ENCODE results near the gene MYRF. TPM values are rescaled to one million over a fixed set of nuclear protein-coding genes. Genes with fewer than 3 reads are reported as not detected.

The MYRF gene
- total and polyA plus RNA-seq, 2 of the 4 experiments (the other 2 are of a cell fraction): 1.6 to 10.7 TPM

DNA sequence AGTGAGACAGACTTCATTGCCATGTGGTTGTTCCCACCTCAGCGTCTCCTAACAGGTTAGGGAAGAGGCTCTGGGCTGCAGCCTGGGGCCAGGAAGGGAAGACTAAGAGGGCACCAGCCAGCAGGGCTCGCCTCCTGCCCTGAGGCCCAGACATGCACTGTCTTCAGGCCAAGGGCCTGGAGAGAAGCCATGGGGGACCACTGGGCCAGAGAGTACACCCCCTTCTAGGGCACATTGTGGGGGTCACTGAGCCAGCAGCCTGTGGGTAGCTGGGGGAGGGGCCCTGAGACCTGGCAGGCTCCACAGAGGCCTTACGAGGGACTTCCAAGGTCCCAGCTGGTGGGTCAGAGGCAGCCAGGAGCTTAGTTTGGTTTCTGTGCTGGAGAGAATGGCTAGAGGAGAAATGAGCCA lies 25.0 kb upstream of the MYRF start:
- Histone ChIP-seq H4K8ac (ENCODE audit: low read depth in 2 of 2, low read length in 2 of 2) (no peak overlapping the region), H3K23ac (ENCODE audit: low read depth, low read length) (no peak overlapping the region), H2AFZ (replicated peaks; ENCODE audit: low read length, poor library complexity) (no peak overlapping the region), H3K9me1 (ENCODE audit: insufficient read depth, low read length) (no peaks in the 10 kb centered on the region), H3K14ac (replicated peaks; ENCODE audit: low read depth, low read length) (no peak overlapping the region), H3K27me3 (ENCODE audit: control insufficient read depth, insufficient read depth, low read length) (no peaks in the 10 kb centered on the region), H3K27ac (ENCODE audit: insufficient read depth, low read length) (no peak overlapping the region), H2BK15ac (ENCODE audit: low read depth, low read length) (no peak overlapping the region), H2BK20ac (ENCODE audit: low read depth, low read length) (no peak overlapping the region), H2BK5ac (ENCODE audit: low read depth, low read length, poor library complexity, severe bottlenecking) (no peak overlapping the region), H4K91ac (ENCODE audit: insufficient read depth, low read depth, low read length) (no peak overlapping the region), H3K18ac (ENCODE audit: low read depth, low read length) (no peak overlapping the region), H3K4ac (ENCODE audit: low read depth, low read length) (no peak overlapping the region), H2AK5ac (ENCODE audit: low read depth, low read length) (no peak overlapping the region), H2BK120ac (ENCODE audit: low read depth, low read length) (no peak overlapping the region), H3K4me2 (ENCODE audit: low read depth, low read length) (no peak overlapping the region), H3K56ac (ENCODE audit: extremely low read depth, insufficient read depth, low read length) (no peak overlapping the region), H3K79me1 (ENCODE audit: low read depth in 1 of 2, low read length in 2 of 2) (no peaks in the 10 kb centered on the region), H3K9me3 (ENCODE audit: control insufficient read depth, insufficient read depth, low read length) (no peaks in the 10 kb centered on the region), H3K9ac (ENCODE audit: low read depth, low read length) (no peak overlapping the region), H2AK9ac (replicated peaks; ENCODE audit: low read depth, low read length, poor library complexity) (no peak overlapping the region), H3K4me3 (ENCODE audit: insufficient read depth, low read depth, low read length) (no peak overlapping the region), H4K5ac (ENCODE audit: low read depth, low read length) (no peak overlapping the region), H4K20me1 (ENCODE audit: insufficient read depth, low read length) (no peaks in the 10 kb centered on the region), H3K36me3 (ENCODE audit: control insufficient read depth, insufficient read depth, low read length) (peaks cover 18% of the 10 kb centered on the region; the same call in 1 of the 2 replicates), H3K4me1 (ENCODE audit: control insufficient read depth, insufficient read depth, low read length) (peaks cover 3% of the 10 kb centered on the region; the same call in 1 of the 2 replicates)
- DNase-seq (no peak), ATAC-seq (ENCODE audit: low read depth) (no peak)
- ChIA-PET POLR2A (ENCODE audit: unreplicated experiment) (no interaction called here), CTCF (no interaction called here)
- in situ Hi-C loops (cut with MboI; ENCODE audit: low sequenced_read_pairs) (no loop called here), intact Hi-C loops (cut with micrococcal nuclease) (no loop called here), dilution Hi-C loops (cut with HindIII; ENCODE audit: low sequenced_read_pairs, unreplicated experiment) (no loop called here)
- BruUV-seq (replicated peaks): no TSS peak
- no peak for TF ChIP-seq ELK1 (IDR thresholded peaks at IDR 0.05; ENCODE audit: borderline replicate concordance, low read depth, low read length)
- TF ChIP-seq FOS (IDR thresholded peaks at IDR 0.05; ENCODE audit: low read depth, low read length): no peak
- no peak for TF ChIP-seq SMC3 (IDR thresholded peaks at IDR 0.05; ENCODE audit: low read depth, low read length)
- TF ChIP-seq NFE2L2 (IDR thresholded peaks at IDR 0.05; ENCODE audit: low read depth, low read length): no peak
- TF ChIP-seq MAFK (IDR thresholded peaks at IDR 0.05; ENCODE audit: low read depth, low read length): no peak
- no peak for TF ChIP-seq RCOR1 (IDR thresholded peaks at IDR 0.05; ENCODE audit: insufficient replicate concordance, low read length)
- TF ChIP-seq, protein P1, sequence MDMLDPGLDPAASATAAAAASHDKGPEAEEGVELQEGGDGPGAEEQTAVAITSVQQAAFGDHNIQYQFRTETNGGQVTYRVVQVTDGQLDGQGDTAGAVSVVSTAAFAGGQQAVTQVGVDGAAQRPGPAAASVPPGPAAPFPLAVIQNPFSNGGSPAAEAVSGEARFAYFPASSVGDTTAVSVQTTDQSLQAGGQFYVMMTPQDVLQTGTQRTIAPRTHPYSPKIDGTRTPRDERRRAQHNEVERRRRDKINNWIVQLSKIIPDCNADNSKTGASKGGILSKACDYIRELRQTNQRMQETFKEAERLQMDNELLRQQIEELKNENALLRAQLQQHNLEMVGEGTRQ (IDR thresholded peaks at IDR 0.05; ENCODE audit: low read depth, low read length): no peak
- 90% methylated on average over 2 of the region's 3 CpGs; no CpG with 5 or more reads in 1 of the 2 experiments for WGBS, 2 experiments (ENCODE audit: extremely low coverage in 2 of 2, insufficient read length in 1 of 2)
